Choroid plexus epithelial cell (primary cell): ENCODE results near the gene EEF1AKMT3.
"Not testable (repeated sequence)": the region's sequence is repeated elsewhere in the genome, so short reads cannot be mapped to it uniquely, and the experiment has no call there.

Source experiments
- DNase-seq: peaks from one replicate; pipeline ENCODE4 v3.0.0-alpha.2; 2010; ENCODE audit warnings: low read depth
- H3K4me3 ChIP-seq: 2 replicates; pipeline ENCODE4 v1.5.1; 2011; ENCODE audit warnings: low read depth, mild to moderate bottlenecking, control low read depth, low read length, moderate library complexity
- CTCF ChIP-seq: conservative IDR thresholded peaks from 2 replicates; pipeline ENCODE4 v1.5.1; 2011; ENCODE audit warnings: low read depth, mild to moderate bottlenecking, control low read depth, inconsistent platforms, low read length, moderate library complexity

The EEF1AKMT3 gene

GRCh38 chr12:57815177-57816000 lies 43.0 kb downstream of the EEF1AKMT3 start:
- no peak for DNase-seq
- TF ChIP-seq CTCF: peak; percentile 41
- no peak overlapping the region for H3K4me3 ChIP-seq

GRCh38 chr12:57816001-57816854 lies 43.8 kb downstream of the EEF1AKMT3 start:
- no peak for TF ChIP-seq CTCF
- no peak overlapping the region for H3K4me3 ChIP-seq
- no peak for DNase-seq

- DNase-seq: peak; percentile 30
- no peak for TF ChIP-seq CTCF
- no peak overlapping the region for H3K4me3 ChIP-seq
Observed at GRCh38 chr12:57816855-57817151, 44.4 kb downstream of the EEF1AKMT3 start.

- no peak for DNase-seq
- no peak for TF ChIP-seq CTCF
- no peak overlapping the region for H3K4me3 ChIP-seq
Observed at GRCh38 chr12:57817261-57817989, 45.0 kb downstream of the EEF1AKMT3 start.

- not testable (repeated sequence) for H3K4me3 ChIP-seq, DNase-seq
Observed at GRCh38 chr12:57817990-57818331, 45.5 kb downstream of the EEF1AKMT3 start.

GRCh38 chr12:57820119-57820518 lies 47.7 kb downstream of the EEF1AKMT3 start:
- not testable (repeated sequence) for H3K4me3 ChIP-seq, DNase-seq

GRCh38 chr12:57821015-57821414 lies 48.6 kb downstream of the EEF1AKMT3 start:
- not testable (repeated sequence) for H3K4me3 ChIP-seq

GRCh38 chr12:57821474-57822214 lies 49.2 kb downstream of the EEF1AKMT3 start:
- no peak for TF ChIP-seq CTCF
- H3K4me3 ChIP-seq: no peak overlapping the region
- DNase-seq: no peak

More at GRCh38 chr12:57821015-57821414, 48.6 kb downstream of the EEF1AKMT3 start:
- not testable (repeated sequence) for DNase-seq
